Measurements from ENCODE around the gene SUCLG1. TPM values are rescaled to one million over a fixed set of nuclear protein-coding genes. Genes with fewer than 3 reads are reported as not detected.
A peak's percentile ranks its signal among the peaks of the same experiment; 100 is the strongest.

Gene SUCLG1
- total RNA-seq, 1 experiment from 2014 or later, result 59.5 TPM

DNA sequence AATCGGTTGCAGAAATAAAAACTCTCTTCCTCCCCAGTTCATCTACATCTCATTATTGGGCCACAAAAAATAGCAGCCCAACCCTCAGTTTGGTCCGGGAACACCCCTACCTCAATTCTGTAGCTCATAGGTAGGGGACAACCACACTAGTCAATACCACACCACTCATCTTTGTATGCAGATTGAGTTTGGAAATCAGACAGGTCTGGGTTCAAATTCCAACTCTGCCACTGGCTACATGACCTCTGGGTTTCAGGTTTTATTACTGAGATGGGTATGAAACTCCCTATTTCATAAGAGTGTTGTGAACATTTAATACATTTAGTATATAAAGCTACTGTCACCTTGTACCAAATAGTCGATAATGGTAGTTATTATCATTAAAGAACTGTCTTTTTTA, 2.2 kb upstream of the SUCLG1 start:
- no peak for DNase-seq
- Histone ChIP-seq H3K79me2 (ENCODE audit: low read depth) (peaks cover 25% of the 10 kb centered on the region), H3K27me3 (ENCODE audit: insufficient read depth, low read depth) (no peaks in the 10 kb centered on the region), H2AFZ (no peak overlapping the region), H3K36me3 (ENCODE audit: low read depth) (no peaks in the 10 kb centered on the region), H3K27ac (no peak overlapping the region), H3K4me1 (replicated peaks; ENCODE audit: insufficient read depth) (peaks cover 17% of the 10 kb centered on the region), H3F3A (ENCODE audit: insufficient read depth, low read depth) (no peaks in the 10 kb centered on the region), H3K9me2 (ENCODE audit: insufficient read depth) (no peaks in the 10 kb centered on the region), H4K20me1 (ENCODE audit: insufficient read depth) (no peaks in the 10 kb centered on the region), H3K4me2 (no peak overlapping the region), H3K9me3 (ENCODE audit: insufficient read depth, low read depth) (no peaks in the 10 kb centered on the region), H3K4me3 (no peak overlapping the region)
- intact Hi-C loops (cut with micrococcal nuclease; ENCODE audit: unreplicated experiment), result no loop called here
- CTCF ChIA-PET, result no interaction called here
- TF ChIP-seq, protein P1, sequence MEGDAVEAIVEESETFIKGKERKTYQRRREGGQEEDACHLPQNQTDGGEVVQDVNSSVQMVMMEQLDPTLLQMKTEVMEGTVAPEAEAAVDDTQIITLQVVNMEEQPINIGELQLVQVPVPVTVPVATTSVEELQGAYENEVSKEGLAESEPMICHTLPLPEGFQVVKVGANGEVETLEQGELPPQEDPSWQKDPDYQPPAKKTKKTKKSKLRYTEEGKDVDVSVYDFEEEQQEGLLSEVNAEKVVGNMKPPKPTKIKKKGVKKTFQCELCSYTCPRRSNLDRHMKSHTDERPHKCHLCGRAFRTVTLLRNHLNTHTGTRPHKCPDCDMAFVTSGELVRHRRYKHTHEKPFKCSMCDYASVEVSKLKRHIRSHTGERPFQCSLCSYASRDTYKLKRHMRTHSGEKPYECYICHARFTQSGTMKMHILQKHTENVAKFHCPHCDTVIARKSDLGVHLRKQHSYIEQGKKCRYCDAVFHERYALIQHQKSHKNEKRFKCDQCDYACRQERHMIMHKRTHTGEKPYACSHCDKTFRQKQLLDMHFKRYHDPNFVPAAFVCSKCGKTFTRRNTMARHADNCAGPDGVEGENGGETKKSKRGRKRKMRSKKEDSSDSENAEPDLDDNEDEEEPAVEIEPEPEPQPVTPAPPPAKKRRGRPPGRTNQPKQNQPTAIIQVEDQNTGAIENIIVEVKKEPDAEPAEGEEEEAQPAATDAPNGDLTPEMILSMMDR (conservative IDR thresholded peaks at IDR 0.05), result no peak
- no peak for TF ChIP-seq EZH2 (IDR thresholded peaks at IDR 0.05; ENCODE audit: low read depth)
- POLR2A ChIA-PET (ENCODE audit: unreplicated experiment), result interaction anchor here (0.7 kb wide), 1 partner anchor 428 kb away, joined by 5 read pairs; no protein-coding TSS in a partner anchor
- BruUV-seq (replicated peaks), result no TSS peak

DNA sequence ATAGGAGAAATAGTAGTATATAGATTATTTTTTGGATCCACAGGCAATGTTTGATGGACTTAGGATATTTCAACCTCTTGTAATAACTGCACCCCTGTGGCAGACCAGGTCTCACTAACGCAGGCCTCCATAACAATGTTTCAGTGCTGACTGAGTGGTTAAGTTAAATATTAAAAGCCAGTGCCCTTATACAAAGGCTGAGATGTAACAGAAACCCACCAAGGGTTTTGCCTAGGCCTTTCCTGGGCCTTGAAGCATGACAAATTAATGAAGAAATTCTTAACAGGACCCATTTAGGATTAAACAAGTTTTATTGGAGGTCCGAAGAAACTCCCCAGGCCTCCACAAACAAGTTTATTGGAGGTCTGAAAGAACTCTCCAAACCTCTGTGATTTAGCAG, 1.6 kb upstream of the SUCLG1 start:
- intact Hi-C loops (cut with micrococcal nuclease; ENCODE audit: unreplicated experiment), result no loop called here
- H2AFZ ChIP-seq, result no peak overlapping the region
- no peaks in the 10 kb centered on the region for H3K9me2 ChIP-seq (ENCODE audit: insufficient read depth)
- H3K9me3 ChIP-seq (ENCODE audit: insufficient read depth, low read depth), result no peaks in the 10 kb centered on the region
- ChIA-PET CTCF (no interaction called here), POLR2A (ENCODE audit: unreplicated experiment) (no interaction called here)
- 0 out of 2 replicates have a peak, but pooled peaks cover 3% of the 10 kb centered on the region for H4K20me1 ChIP-seq (ENCODE audit: insufficient read depth)
- no peak overlapping the region for H3K4me3 ChIP-seq
- BruUV-seq (replicated peaks), result no TSS peak
- H3K27me3 ChIP-seq (ENCODE audit: insufficient read depth, low read depth), result no peaks in the 10 kb centered on the region
- H3F3A ChIP-seq (ENCODE audit: insufficient read depth, low read depth), result no peaks in the 10 kb centered on the region
- H3K4me2 ChIP-seq, result peak overlapping the region; percentile 75
- DNase-seq, result no peak
- no peaks in the 10 kb centered on the region for H3K36me3 ChIP-seq (ENCODE audit: low read depth)
- peaks cover 17% of the 10 kb centered on the region for H3K4me1 ChIP-seq (replicated peaks; ENCODE audit: insufficient read depth)
- H3K27ac ChIP-seq, result no peak overlapping the region
- H3K79me2 ChIP-seq (ENCODE audit: low read depth), result peaks cover 25% of the 10 kb centered on the region
- TF ChIP-seq, protein P1 (conservative IDR thresholded peaks at IDR 0.05), result no peak
- TF ChIP-seq EZH2 (IDR thresholded peaks at IDR 0.05; ENCODE audit: low read depth), result no peak

GRCh38 chr2:84459944-84460429, 907 bp upstream of the SUCLG1 start:
- Histone ChIP-seq H3K9me2 (ENCODE audit: insufficient read depth) (no peaks in the 10 kb centered on the region), H3K4me1 (replicated peaks; ENCODE audit: insufficient read depth) (peaks cover 17% of the 10 kb centered on the region), H2AFZ (peak overlapping the region; percentile 100), H3K27me3 (ENCODE audit: insufficient read depth, low read depth) (no peaks in the 10 kb centered on the region), H3K9me3 (ENCODE audit: insufficient read depth, low read depth) (no peaks in the 10 kb centered on the region), H3F3A (ENCODE audit: insufficient read depth, low read depth) (no peaks in the 10 kb centered on the region), H4K20me1 (ENCODE audit: insufficient read depth) (0 out of 2 replicates have a peak, but pooled peaks cover 3% of the 10 kb centered on the region), H3K27ac (no peak overlapping the region), H3K4me3 (peak overlapping the region; percentile 92), H3K36me3 (ENCODE audit: low read depth) (no peaks in the 10 kb centered on the region), H3K4me2 (peak overlapping the region; percentile 75), H3K79me2 (ENCODE audit: low read depth) (peaks cover 25% of the 10 kb centered on the region)
- CTCF ChIA-PET, result no interaction called here
- TSS peak; percentile 82 for BruUV-seq (replicated peaks)
- intact Hi-C loops (cut with micrococcal nuclease; ENCODE audit: unreplicated experiment), result loop anchor here (1.0 kb wide), 1 partner anchor 14 kb away; no protein-coding TSS in a partner anchor
- TF ChIP-seq, protein P1 (conservative IDR thresholded peaks at IDR 0.05), result no peak
- no peak for TF ChIP-seq EZH2 (IDR thresholded peaks at IDR 0.05; ENCODE audit: low read depth)
- peak in 1 of 2 experiments; percentile 41 for DNase-seq
- POLR2A ChIA-PET (ENCODE audit: unreplicated experiment), result interaction anchor here (0.6 kb wide), 1 partner anchor 498 kb away, joined by 8 read pairs; no protein-coding TSS in a partner anchor
